BJ (cell line): Measurements from ENCODE around the gene GPR176. TPM values are rescaled to one million over a fixed set of nuclear protein-coding genes. Genes with fewer than 3 reads are reported as not detected.

ENCODE experiments used
- CTCF ChIA-PET: fragments of 350-600 bp; formaldehyde crosslinking; extraction: SDS; loops from one replicate; lab custom pipeline; 2021; ENCODE audit warnings: antibody characterized with exemption, inconsistent platforms; lab: Yijun Ruan, JAX
- POLR2A ChIA-PET: fragments of 300-600 bp; sonication (Branson Sonifier 250); formaldehyde crosslinking; extraction: SDS; loops from one replicate; lab custom pipeline; 2021; ENCODE audit warnings: antibody characterized with exemption; lab: Charles Lee
- DNase-seq: peaks from one replicate; pipeline ENCODE4 v3.0.0-alpha.2; 2011; ENCODE audit warnings: low read depth
- H3K27me3 ChIP-seq: 2 replicates; pipeline ENCODE4 v1.6.0; 2011; ENCODE audit warnings: low read length; ENCODE audit not compliant: control insufficient read depth, insufficient read depth
- H3K36me3 ChIP-seq: 2 replicates; pipeline ENCODE4 v1.5.1; 2011; ENCODE audit warnings: low read length; ENCODE audit not compliant: control insufficient read depth, insufficient read depth
- H3K4me3 ChIP-seq: 2 replicates; pipeline ENCODE4 v1.5.1; 2011; ENCODE audit warnings: low read depth, mild to moderate bottlenecking, control low read depth, low read length
- CTCF ChIP-seq: IDR thresholded peaks from 2 replicates; pipeline ENCODE4 v1.5.1; 2011; ENCODE audit warnings: low read depth, mild to moderate bottlenecking, control low read depth, inconsistent platforms, low read length, moderate library complexity; ENCODE audit not compliant: insufficient read depth
- polyA plus RNA-seq: library from polyadenylated mRNA; depleted of rRNA; stranded (reverse); fragments of >200 nt; gene quantifications from 2 replicates; pipeline ENCODE4 v1.2.3, GENCODE V29; 2011

Gene GPR176
- polyA plus RNA-seq, 1 experiment: 319 TPM

- Histone ChIP-seq H3K4me3 (no peak overlapping the region), H3K27me3 (no peaks in the 10 kb centered on the region), H3K36me3 (no peaks in the 10 kb centered on the region)
- DNase-seq: no peak
- no peak for TF ChIP-seq CTCF
- CTCF ChIA-PET: interaction anchor here (1.2 kb wide), 1 partner anchor 71 kb away, joined by 3 read pairs; no protein-coding TSS in a partner anchor
- POLR2A ChIA-PET: no interaction called here
Observed at GRCh38 chr15:39859636-39860035, 60.4 kb downstream of the GPR176 start.

GRCh38 chr15:39857132-39857531 lies 62.9 kb downstream of the GPR176 start:
- CTCF ChIA-PET: no interaction called here
- H3K4me3 ChIP-seq: no peak overlapping the region
- no peak for DNase-seq
- POLR2A ChIA-PET: no interaction called here
- no peaks in the 10 kb centered on the region for H3K36me3 ChIP-seq
- no peaks in the 10 kb centered on the region for H3K27me3 ChIP-seq
- TF ChIP-seq CTCF: no peak

GRCh38 chr15:39856357-39856756 lies 63.7 kb downstream of the GPR176 start:
- DNase-seq: no peak
- CTCF ChIA-PET: no interaction called here
- POLR2A ChIA-PET: no interaction called here
- Histone ChIP-seq H3K4me3 (no peak overlapping the region), H3K27me3 (no peaks in the 10 kb centered on the region), H3K36me3 (no peaks in the 10 kb centered on the region)
- no peak for TF ChIP-seq CTCF

- no peak for TF ChIP-seq CTCF
- DNase-seq: no peak
- Histone ChIP-seq H3K4me3 (no peak overlapping the region), H3K27me3 (no peaks in the 10 kb centered on the region), H3K36me3 (no peaks in the 10 kb centered on the region)
- POLR2A ChIA-PET: no interaction called here
- CTCF ChIA-PET: no interaction called here
Observed at GRCh38 chr15:39855400-39855799, 64.7 kb downstream of the GPR176 start.

- DNase-seq: no peak
- no peak for TF ChIP-seq CTCF
- CTCF ChIA-PET: no interaction called here
- Histone ChIP-seq H3K36me3 (no peaks in the 10 kb centered on the region), H3K27me3 (no peaks in the 10 kb centered on the region), H3K4me3 (no peak overlapping the region)
- POLR2A ChIA-PET: no interaction called here
Observed at GRCh38 chr15:39854161-39854560, 65.9 kb downstream of the GPR176 start.
